ENCODE data around the gene OR4L1. TPM values are rescaled to one million over a fixed set of nuclear protein-coding genes. Genes with fewer than 3 reads are reported as not detected.

The OR4L1 gene
- not detected in 2 replicates for total RNA-seq

GRCh38 chr14:20059745-20060144, at the start of gene OR4L1:
TSS of gene OR4L1 (plus strand) at chr14:20060045. CDS start at chr14:20060045, 0 bp downstream.

GRCh38 chr14:20019257-20019865, 40.5 kb upstream of the OR4L1 start, which contains the start of gene OR4K14:
TSS of gene OR4K14 (minus strand) at chr14:20019307. CDS start at chr14:20015193, 4,114 bp downstream.

GRCh38 chr14:20035938-20036337, 23.9 kb upstream of the OR4L1 start, which contains the start of gene OR4K13:
TSS of gene OR4K13 (minus strand) at chr14:20036038. CDS start at chr14:20034758, 1,280 bp downstream.

GRCh38 chr14:20110438-20110837, 50.6 kb downstream of the OR4L1 start, which contains the start of gene OR4K17:
TSS of gene OR4K17 (plus strand) at chr14:20110739. CDS start at chr14:20117500, 6,761 bp downstream.

Other genes starting within 250 kb of the OR4L1 start
- gene OR4K2, start 184.9 kb upstream of the OR4L1 start, total RNA-seq, result not detected in 2 replicates
- gene OR4K5, start 139.4 kb upstream of the OR4L1 start, total RNA-seq, result not detected in 2 replicates
- 0.09 TPM in 1 of 2 replicates, not detected in the other for gene OR4K1, start 129.1 kb upstream of the OR4L1 start, total RNA-seq
- gene OR4K15, start 84.5 kb upstream of the OR4L1 start, total RNA-seq, result not detected in 2 replicates
- gene OR4Q2, start 57.9 kb upstream of the OR4L1 start, total RNA-seq, result not detected in 2 replicates
- not detected in 2 replicates for gene OR4K14, start 40.7 kb upstream of the OR4L1 start, total RNA-seq
- gene OR4K13, start 24.0 kb upstream of the OR4L1 start, total RNA-seq, result not detected in 2 replicates
- not detected in 2 replicates for gene OR4K17, start 50.7 kb downstream of the OR4L1 start, total RNA-seq
- gene OR4N5, start 78.8 kb downstream of the OR4L1 start, total RNA-seq, result not detected in 2 replicates
- not detected in 2 replicates for gene OR11G2, start 130.9 kb downstream of the OR4L1 start, total RNA-seq
- not detected in 2 replicates for gene OR11H6, start 163.7 kb downstream of the OR4L1 start, total RNA-seq
- gene OR11H7, start 168.9 kb downstream of the OR4L1 start, total RNA-seq, result not detected in 2 replicates
- gene OR11H4, start 179.2 kb downstream of the OR4L1 start, total RNA-seq, result not detected in 2 replicates
- 31.5 and 33.3 TPM in 2 replicates for gene TTC5, start 245.9 kb downstream of the OR4L1 start, total RNA-seq

All from endothelial cell of coronary artery (primary cell).